ENCODE data around the gene CRTC1.

GRCh38 chr19:18709546-18709945 lies 26.1 kb downstream of the CRTC1 start:
- TF ChIP-seq CTCF (IDR thresholded peaks at IDR 0.05) (no peak), POLR2A (IDR thresholded peaks at IDR 0.05) (no peak)
